ENCODE measurements around the gene RBL1.

RBL1 gene

GRCh38 chr20:37095599-37096414 lies at the start of gene RBL1:
Gene RBL1 (minus strand): TSS chr20:37095997. CDS start chr20:37095928, 69 bp downstream.
- no peak for TF ChIP-seq GATA3 (IDR thresholded peaks at IDR 0.05; ENCODE audit: low read depth, low read length)
- TF ChIP-seq GATA2 (IDR thresholded peaks at IDR 0.05; ENCODE audit: low read depth, low read length) = no peak

GRCh38 chr20:37144856-37145404 lies 49.1 kb upstream of the RBL1 start:
- TF ChIP-seq GATA3 (IDR thresholded peaks at IDR 0.05; ENCODE audit: low read depth, low read length) (no peak), GATA2 (IDR thresholded peaks at IDR 0.05; ENCODE audit: low read depth, low read length) (no peak)

- no peak for TF ChIP-seq GATA3 (IDR thresholded peaks at IDR 0.05; ENCODE audit: low read depth, low read length)
- no peak for TF ChIP-seq GATA2 (IDR thresholded peaks at IDR 0.05; ENCODE audit: low read depth, low read length)
Measured at GRCh38 chr20:37142708-37143107, 46.9 kb upstream of the RBL1 start.

GRCh38 chr20:37137547-37137946 lies 41.8 kb upstream of the RBL1 start:
- TF ChIP-seq GATA3 (IDR thresholded peaks at IDR 0.05; ENCODE audit: low read depth, low read length) (no peak), GATA2 (IDR thresholded peaks at IDR 0.05; ENCODE audit: low read depth, low read length) (no peak)

- TF ChIP-seq GATA3 (IDR thresholded peaks at IDR 0.05; ENCODE audit: low read depth, low read length) (no peak), GATA2 (IDR thresholded peaks at IDR 0.05; ENCODE audit: low read depth, low read length) (no peak)
Measured at GRCh38 chr20:37133952-37134351, 38.2 kb upstream of the RBL1 start.

- TF ChIP-seq GATA3 (IDR thresholded peaks at IDR 0.05; ENCODE audit: low read depth, low read length) = no peak
- TF ChIP-seq GATA2 (IDR thresholded peaks at IDR 0.05; ENCODE audit: low read depth, low read length) = no peak
Measured at GRCh38 chr20:37131486-37131885, 35.7 kb upstream of the RBL1 start.

GRCh38 chr20:37128803-37129202 lies 33.0 kb upstream of the RBL1 start:
- TF ChIP-seq GATA2 (IDR thresholded peaks at IDR 0.05; ENCODE audit: low read depth, low read length) (no peak), GATA3 (IDR thresholded peaks at IDR 0.05; ENCODE audit: low read depth, low read length) (no peak)

- TF ChIP-seq GATA2 (IDR thresholded peaks at IDR 0.05; ENCODE audit: low read depth, low read length) (no peak), GATA3 (IDR thresholded peaks at IDR 0.05; ENCODE audit: low read depth, low read length) (no peak)
Measured at GRCh38 chr20:37123441-37123840, 27.6 kb upstream of the RBL1 start.

GRCh38 chr20:37120497-37120896 lies 24.7 kb upstream of the RBL1 start:
- TF ChIP-seq GATA2 (IDR thresholded peaks at IDR 0.05; ENCODE audit: low read depth, low read length) (no peak), GATA3 (IDR thresholded peaks at IDR 0.05; ENCODE audit: low read depth, low read length) (no peak)

GRCh38 chr20:37119356-37120036 lies 23.7 kb upstream of the RBL1 start:
- no peak for TF ChIP-seq GATA3 (IDR thresholded peaks at IDR 0.05; ENCODE audit: low read depth, low read length)
- TF ChIP-seq GATA2 (IDR thresholded peaks at IDR 0.05; ENCODE audit: low read depth, low read length) = no peak

GRCh38 chr20:37114012-37114411 lies 18.2 kb upstream of the RBL1 start:
- TF ChIP-seq GATA3 (IDR thresholded peaks at IDR 0.05; ENCODE audit: low read depth, low read length) = no peak

GRCh38 chr20:37111926-37112455 lies 16.2 kb upstream of the RBL1 start:
- TF ChIP-seq GATA2 (IDR thresholded peaks at IDR 0.05; ENCODE audit: low read depth, low read length) (no peak), GATA3 (IDR thresholded peaks at IDR 0.05; ENCODE audit: low read depth, low read length) (no peak)

GRCh38 chr20:37108676-37109075 lies 12.9 kb upstream of the RBL1 start:
- TF ChIP-seq GATA2 (IDR thresholded peaks at IDR 0.05; ENCODE audit: low read depth, low read length) (no peak), GATA3 (IDR thresholded peaks at IDR 0.05; ENCODE audit: low read depth, low read length) (no peak)

- TF ChIP-seq GATA3 (IDR thresholded peaks at IDR 0.05; ENCODE audit: low read depth, low read length) (no peak), GATA2 (IDR thresholded peaks at IDR 0.05; ENCODE audit: low read depth, low read length) (no peak)
Measured at GRCh38 chr20:37102571-37102970, 6.8 kb upstream of the RBL1 start.

Data from SH-SY5Y (cell line).